Right kidney (tissue), 9 donors: ENCODE results near the gene BICD2.
"Not testable (repeated sequence)": the region's sequence is repeated elsewhere in the genome, so short reads cannot be mapped to it uniquely, and the experiment has no call there.

Experiments used
- DNase-seq: peaks from one replicate; pipeline ENCODE4 v3.0.0-alpha.2; 2016
- long read RNA-seq, 8 donors: transcript quantifications; one replicate each; lab custom pipeline, GENCODE V29; 2026

BICD2 gene
- long read RNA-seq, donor 1, full-length matches to known transcripts, result 1 of 1 reads
- long read RNA-seq, donor 1, partial matches to known transcripts, result 0 of 1 reads
- long read RNA-seq, donor 1, other reads (novel, unspliced or antisense), result 0 of 1 reads
- long read RNA-seq, donor 2, full-length matches to known transcripts, result 1 of 1 reads
- long read RNA-seq, donor 2, partial matches to known transcripts, result 0 of 1 reads
- long read RNA-seq, donor 2, other reads (novel, unspliced or antisense), result 0 of 1 reads
- long read RNA-seq, donor 3, full-length matches to known transcripts, result 5 of 5 reads
- long read RNA-seq, donor 3, partial matches to known transcripts, result 0 of 5 reads
- long read RNA-seq, donor 3, other reads (novel, unspliced or antisense), result 0 of 5 reads
- long read RNA-seq, donor 4, full-length matches to known transcripts, result 6 of 6 reads
- long read RNA-seq, donor 4, partial matches to known transcripts, result 0 of 6 reads
- long read RNA-seq, donor 4, other reads (novel, unspliced or antisense), result 0 of 6 reads
- long read RNA-seq, donor 5, full-length matches to known transcripts, result 8 of 8 reads
- long read RNA-seq, donor 5, partial matches to known transcripts, result 0 of 8 reads
- long read RNA-seq, donor 5, other reads (novel, unspliced or antisense), result 0 of 8 reads
- long read RNA-seq, donor 6, full-length matches to known transcripts, result 8 of 8 reads
- long read RNA-seq, donor 6, partial matches to known transcripts, result 0 of 8 reads
- long read RNA-seq, donor 6, other reads (novel, unspliced or antisense), result 0 of 8 reads
- long read RNA-seq, donor 7, full-length matches to known transcripts, result 8 of 8 reads
- long read RNA-seq, donor 7, partial matches to known transcripts, result 0 of 8 reads
- long read RNA-seq, donor 7, other reads (novel, unspliced or antisense), result 0 of 8 reads
- long read RNA-seq, donor 8, full-length matches to known transcripts, result 8 of 8 reads
- long read RNA-seq, donor 8, partial matches to known transcripts, result 0 of 8 reads
- long read RNA-seq, donor 8, other reads (novel, unspliced or antisense), result 0 of 8 reads

- peak; percentile 83 for DNase-seq
These were observed at the start of gene BICD2 for GRCh38 chr9:92764381-92764987. BICD2 (minus strand) TSS chr9:92764833; CDS start chr9:92764744, 89 bp downstream.

DNA sequence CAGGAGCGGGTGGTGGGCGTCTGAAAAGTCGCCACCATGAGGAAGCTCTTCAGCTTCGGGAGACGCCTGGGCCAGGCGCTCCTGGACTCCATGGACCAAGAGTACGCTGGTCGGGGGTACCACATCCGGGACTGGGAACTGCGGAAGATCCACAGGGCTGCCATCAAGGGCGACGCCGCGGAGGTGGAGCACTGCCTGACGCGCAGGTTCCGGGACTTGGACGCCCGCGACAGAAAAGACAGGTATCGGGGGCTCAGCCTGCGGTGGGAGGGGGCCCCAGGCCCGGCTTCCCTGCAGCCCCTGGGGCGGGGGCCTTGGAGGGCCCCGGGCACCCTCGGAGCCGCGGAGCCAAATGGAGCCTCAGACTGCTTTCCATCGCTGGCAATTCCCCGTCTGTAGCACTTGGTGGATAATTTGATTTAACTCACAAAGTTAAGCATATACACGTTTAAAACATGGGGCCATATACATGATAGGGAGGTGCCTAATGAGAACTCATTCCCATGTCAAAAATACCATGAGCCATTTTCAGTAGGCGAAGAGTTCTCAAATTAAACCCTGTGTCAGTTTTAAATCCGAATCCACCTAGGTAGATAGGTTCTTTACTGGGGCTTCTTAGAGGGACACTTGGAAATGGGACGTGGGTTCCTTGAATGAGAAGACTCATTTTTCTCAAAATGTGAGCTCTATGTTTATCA, 45.1 kb upstream of the BICD2 start:
- peak; percentile 39 for DNase-seq

DNA sequence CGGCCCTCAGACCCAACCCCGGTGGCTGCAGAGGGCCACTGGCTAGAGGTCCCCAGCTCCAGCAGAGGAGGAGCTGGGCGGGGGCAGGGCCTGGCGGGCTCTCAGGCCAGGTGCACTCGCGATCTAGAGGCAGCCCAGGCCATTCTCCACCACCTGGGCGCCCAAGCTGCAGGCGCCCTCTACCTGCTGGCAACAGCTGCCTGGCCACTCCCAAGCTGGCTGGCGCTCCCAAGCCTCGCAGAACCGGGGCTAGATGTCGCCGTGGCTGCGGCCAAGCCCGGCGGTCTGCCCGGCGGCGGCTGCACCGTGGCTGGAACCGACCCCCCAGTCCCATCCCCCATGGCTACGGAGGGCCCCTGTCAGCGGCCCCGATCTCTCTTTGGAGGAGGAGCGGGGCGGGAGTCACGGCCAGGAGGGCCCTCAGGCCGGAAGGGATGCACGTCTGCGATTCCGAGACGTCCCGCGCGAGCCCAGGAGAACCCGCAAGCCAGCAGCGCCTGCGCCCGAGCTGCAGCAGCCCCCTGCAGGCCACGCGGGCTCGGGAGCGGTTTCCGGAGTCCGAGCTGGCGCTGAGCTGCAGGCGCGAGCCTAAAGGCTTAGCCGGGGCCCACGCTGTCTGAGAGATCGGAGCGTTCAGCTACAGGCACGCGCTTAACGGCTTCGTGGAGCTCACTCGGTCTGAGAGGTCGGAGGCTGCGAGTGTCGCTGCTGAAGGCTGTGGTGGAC, 44.3 kb upstream of the BICD2 start:
- peak; percentile 78 for DNase-seq

GRCh38 chr9:92807757-92808725, 43.4 kb upstream of the BICD2 start:
- peak; percentile 63 for DNase-seq

DNA sequence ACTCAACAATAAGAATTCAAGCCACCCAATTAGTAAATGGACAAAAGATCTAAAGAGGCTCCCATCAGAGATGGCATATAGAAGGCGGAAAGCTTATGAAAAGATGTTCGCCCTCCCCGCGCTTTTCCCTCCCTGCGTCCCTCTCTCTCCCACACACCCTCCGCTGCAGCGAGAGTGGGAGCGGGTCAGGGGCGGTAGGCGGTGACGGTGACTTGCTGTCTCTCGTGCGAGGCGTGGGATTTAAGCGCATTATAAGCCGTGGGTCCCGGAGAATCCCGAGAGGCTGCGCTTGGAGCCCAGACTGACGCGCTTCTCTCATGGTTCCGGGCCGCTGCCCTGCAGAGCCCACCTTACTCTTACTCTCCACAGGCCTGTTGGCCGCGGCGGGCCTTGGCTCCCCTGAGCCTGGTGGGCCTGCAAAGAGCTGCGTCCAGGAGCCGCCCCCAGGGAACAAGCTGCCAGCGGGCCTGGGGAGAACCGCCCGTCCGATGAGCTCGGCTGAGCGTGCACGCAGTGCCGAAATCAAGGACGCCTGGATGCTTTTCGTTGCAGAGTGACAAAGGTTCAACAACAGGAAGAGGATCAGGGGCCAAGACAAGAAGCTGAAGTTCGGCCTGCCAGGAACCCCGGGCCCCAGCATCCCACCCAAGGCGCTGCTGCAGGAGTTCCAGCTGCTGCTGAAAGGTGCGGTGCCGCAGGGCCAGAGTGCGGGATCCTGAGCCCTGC, 42.6 kb upstream of the BICD2 start:
- peak; percentile 44 for DNase-seq

DNA sequence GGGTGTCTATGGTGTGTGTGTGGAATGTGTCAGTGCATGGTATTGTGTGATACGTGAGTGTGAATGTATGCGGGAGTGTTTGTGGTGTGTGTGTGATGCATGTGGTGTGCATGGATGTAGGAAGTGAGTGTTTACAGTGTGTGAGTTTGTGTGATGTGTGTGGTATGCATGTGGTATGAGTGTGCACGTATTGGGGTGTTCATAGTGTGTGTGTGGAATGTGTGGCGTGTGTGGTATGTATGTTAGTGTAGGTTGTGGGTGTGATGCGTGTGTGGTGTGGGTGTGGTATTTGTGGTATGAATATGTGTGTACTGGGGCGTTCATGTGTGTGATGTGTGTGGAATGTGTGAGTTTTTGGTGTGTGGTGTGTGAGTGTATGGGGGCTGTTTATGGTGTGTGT, 40.1 kb upstream of the BICD2 start:
- no peak for DNase-seq

- no peak for DNase-seq
These were observed 33.7 kb upstream of the BICD2 start for GRCh38 chr9:92798358-92798757.

- DNase-seq, result not testable (repeated sequence)
These were observed 31.7 kb upstream of the BICD2 start for GRCh38 chr9:92796337-92796804.

- no peak for DNase-seq
These were observed 31.1 kb upstream of the BICD2 start for GRCh38 chr9:92795598-92796336.

GRCh38 chr9:92795000-92795399, 30.4 kb upstream of the BICD2 start:
- DNase-seq, result no peak

DNA sequence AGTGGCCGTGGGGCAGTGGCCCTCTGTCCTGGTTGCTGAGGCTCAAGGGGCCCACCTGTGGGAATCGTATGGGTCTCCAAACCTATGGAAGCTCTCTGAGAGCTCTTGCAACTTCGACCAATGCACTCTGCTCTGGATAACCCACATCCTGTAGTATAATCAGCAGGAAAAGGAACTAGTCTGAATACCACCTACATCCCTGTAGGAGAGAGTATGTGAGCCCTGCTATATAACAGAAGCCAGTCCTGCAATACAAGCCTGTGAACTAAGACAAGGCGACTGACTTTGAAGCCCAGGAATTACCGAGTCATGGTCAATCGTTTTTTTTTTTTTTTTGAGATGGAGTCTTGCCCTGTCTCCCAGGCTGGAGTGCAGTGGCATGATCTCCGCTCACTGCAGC, 29.8 kb upstream of the BICD2 start:
- no peak for DNase-seq

- peak; percentile 49 for DNase-seq
These were observed 26.2 kb upstream of the BICD2 start for GRCh38 chr9:92790542-92791527.

DNA sequence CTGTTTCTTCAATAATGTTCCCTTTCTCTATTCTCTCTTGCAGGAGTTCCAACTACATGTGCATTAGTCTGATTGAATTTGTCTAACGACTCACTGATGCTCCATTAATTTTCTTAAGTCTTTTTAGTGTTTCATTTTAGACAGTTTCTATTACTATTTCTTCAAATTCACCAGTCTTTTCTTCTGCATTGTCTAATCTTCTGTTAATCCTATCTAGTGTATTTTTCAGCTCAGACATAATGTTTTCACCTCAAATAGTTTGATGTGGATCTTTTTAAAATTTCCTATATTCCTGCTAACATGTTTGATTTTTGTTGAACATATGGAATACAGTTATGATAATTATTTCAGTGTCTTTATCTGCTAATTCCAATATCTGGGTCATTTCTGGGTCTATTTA, 21.7 kb upstream of the BICD2 start:
- no peak for DNase-seq

DNA sequence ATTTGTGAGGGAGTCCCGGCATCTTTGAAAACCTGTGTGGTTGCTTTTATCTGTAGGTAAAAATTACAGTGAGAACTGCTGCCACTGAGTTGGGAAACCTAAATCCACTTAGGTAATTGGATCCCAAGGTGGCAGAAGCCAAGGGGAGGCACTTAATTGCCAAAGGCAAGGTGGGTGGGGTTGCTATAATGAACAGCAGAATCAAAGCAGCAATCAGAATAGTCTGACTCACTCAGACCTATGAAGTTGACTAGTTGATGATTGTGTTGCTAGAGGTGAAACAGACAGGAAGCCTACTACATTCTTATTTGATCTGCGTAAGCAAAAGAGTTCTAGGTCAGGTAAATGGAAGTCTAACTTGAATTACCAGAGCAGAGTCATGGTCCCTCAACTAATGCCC, 17.3 kb upstream of the BICD2 start:
- no peak for DNase-seq

DNA sequence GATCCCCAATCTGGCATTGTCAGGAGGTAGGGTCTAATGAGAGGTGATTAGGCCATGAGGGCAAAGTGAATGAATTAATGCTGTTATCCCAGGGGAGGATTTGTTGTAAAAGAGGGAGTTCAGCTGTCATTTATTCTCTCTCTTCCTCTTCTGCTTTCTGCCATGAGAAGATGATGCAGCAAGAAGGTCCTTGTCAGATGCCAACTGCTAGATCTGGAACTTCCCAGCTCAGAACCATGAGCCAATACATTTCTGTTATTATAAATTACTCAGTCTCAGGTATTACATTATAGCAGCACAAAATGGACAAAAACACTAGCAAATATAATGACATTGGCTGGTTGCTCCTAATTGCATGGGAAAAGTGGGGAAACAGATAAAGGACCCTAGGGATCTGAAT, 15.6 kb upstream of the BICD2 start:
- no peak for DNase-seq

DNA sequence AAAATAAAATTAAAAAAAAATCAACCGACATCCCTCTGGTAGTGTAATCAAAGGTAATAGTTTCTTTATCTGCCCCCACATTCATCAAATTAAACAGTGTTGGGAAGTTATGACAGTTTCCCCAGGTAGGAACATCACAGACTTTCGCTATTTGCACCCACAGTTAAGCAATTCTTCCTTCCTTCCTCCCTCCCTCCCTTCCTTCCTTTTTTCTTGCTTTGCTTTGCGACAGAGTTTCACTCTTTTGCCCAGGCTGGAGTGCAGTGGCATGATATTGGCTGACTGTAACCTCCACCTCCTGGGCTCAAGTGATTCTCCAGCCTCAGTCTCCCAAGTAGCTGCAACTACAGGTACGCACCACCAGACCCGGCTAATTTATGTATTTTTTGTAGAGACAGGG, 10.8 kb upstream of the BICD2 start:
- DNase-seq, result no peak

DNA sequence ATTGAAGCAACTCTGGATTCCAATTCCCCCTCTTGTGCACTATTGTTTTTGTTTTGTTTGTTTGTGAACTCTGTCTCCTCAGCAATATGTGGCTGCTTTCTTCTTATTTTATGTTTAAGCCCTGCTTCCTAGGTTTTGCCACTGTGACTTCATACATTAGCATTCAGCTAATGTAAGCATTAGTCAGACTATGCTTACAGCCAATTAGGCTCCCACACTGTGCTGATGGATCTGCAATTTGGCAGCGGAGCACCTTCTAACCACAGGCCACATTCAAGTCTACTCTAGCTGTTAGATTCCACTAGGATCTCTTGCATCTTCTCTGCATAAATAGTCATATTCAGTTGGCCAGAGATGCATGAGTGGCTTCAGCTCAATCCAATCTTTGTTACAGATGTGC, 9.6 kb upstream of the BICD2 start:
- DNase-seq, result no peak
